Measurements from ENCODE around the gene ADAMTS2.

The ADAMTS2 gene

DNA sequence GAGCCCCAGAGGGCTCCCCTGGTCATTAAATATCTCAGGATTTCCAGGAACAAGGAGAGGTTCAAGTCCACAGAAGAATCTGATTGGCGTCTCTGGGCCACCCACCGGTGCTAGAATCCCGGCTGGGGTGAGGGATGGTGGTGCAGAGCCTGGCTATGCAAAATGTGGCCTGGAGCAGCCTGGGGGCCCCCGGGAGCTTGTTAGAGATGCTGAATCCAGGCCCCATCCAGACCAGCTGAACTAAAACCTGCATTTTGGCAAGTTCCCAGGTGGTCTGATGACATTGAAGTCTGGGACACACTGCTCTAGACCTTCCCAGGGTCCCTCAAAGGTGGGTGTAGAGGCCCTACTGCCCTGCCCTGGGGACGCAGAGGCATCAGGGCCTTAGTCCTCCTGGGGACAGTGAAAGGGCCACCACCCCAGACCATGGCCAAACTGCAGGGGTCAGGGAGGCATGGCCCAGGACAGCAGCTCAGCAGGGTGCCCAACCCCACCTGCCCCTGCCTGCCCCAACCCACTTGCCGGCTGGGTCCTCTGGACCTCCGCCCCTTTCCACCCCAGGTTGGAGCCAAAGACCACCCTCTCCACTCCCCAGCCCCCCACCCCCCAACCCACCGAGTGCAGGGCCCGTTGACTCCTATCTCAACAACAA, 34.7 kb downstream of the ADAMTS2 start:
- no peak for DNase-seq

DNA sequence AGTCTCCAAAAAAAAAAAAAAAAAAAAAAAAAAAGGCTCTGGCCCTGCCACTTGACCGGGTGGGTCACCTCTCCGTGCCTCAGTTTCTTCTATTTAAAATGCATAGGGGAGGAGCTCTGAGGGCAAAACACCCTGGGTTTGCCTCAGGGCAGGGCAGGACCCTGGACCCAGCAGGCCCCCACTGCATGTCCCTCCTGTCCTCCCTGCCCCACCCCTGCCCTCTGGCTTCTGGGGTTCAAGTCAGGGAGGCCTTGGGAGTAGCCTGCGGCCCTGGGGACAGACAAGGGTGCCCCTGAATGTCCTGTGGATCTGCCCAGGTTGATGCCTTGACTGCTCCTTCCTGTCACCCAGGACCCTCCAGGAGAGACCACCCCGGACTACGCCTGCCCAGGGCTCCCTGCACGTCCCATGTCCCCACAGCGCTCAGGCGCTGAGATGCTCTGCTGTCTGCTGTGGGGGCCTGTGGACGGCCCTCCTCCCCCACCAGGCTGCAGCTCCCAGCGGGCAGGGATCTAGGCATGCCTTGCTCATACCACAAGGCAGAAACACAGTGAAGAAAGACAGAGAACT, 35.4 kb downstream of the ADAMTS2 start:
- no peak for DNase-seq

DNA sequence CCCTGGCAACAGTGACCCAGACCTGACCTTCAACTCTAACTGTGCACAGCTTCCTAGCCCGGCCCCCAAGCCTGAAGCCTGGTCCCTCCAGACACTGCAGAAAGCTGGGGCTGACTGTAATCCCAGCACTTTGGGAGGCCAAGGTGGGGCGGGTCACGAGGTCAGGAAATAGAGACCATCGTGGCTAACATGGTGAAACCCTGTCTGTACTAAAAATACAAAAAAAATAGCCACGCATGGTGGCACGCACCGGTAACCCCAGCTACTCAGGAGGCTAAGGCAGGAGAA, 35.9 kb downstream of the ADAMTS2 start:
- no peak for DNase-seq

DNA sequence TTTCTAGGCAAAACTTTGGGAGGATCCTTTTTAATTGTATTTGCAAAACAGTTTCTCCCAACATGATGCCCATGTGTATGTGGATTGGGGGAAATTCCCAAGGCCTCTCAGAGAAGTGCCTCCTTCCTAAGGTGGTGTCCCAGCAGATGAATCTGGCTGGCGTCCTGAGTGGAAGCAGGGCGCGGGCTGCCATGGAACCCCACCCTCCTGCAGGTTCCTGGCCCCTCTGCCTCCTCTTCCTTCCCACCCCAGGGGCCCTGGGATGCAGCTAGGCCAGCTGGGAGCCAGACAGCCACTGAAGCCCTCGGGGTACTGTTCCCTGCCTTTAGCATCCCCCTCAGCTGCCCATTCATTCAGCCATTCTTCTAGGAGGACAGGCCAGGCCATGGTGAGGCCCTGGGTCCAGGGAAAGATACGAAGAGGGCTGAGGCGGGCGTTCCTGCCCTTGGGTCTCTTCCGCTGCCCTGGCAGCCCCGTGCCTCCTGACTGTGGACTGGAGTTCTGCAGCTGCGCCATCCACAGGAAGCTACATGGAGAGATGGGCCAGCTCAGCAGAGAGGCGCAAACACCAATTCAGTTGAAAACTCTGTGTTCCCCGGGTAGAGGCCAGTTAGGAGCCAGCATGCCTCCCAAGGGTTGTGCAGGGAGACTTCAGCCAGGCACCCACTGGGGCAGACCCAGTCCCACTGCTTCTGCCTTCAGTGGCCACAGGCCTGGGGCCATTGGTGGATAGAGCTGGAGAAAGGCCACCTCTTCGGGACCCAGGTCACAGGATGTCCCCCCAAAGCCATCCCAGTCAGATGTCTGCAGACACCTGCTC, 36.5 kb downstream of the ADAMTS2 start:
- DNase-seq: no peak

DNA sequence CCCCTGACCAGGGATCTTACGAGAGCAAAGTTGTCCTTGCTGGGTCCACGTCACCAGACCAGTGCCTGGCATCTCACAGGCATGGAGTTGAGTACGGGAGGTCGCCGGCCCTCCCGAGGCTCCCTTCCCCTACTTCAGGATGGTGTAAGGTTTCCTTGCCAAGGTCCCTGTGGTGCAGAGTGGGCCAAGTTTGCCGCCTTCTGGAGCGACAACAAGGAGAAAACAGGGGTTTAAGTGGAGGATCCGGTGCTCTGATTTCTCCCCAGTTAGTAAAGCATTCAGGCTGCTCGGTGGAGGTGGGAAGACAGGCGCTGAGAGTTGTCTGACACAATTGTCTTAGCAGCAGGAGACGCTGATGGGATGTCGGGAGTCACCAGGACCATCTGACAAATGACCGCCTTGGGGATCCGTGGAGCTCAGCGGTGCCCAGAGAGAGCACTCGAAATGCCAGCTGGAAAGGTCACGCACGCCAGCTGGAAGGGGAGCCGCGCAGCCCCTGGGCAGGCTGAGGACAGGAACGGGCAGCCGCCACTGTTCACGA, 37.3 kb downstream of the ADAMTS2 start:
- no peak for DNase-seq

DNA sequence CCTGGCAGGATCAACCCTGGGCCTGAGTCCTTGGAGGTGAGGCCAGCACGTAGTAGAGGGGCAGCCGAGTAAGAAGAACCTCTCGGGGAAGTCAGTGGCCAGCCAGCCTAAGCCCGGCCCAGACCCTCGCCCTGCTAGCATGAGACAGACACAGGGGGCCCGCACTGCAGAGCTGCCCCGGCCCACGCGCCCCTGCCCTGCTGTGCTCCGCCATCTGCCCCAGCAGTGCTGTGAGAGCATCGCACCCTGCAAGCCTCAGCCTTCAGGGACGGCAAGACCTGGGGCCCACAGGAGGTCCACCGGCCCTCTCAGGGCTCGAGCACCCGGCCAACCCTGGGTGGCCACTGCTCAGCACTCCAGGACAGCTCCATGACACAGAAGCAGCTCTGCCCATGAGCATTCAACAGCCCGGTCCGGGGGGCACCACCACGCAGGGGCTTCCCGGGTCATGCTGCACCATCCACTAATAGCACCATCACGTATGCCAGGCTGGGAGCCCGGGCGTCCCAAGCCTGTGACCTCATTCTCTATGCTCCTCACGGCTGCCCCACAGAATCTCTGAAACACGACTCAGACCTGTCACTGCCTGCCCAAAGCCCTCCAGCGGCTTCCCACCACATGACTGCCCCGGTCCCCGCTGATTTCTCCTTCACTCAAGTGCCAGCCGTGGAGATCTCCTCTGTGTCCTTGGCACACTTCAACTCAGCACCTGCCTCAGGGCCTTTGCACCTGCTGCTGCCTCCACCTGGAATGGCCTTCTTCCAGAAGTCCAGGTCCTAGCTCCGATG, 38.1 kb downstream of the ADAMTS2 start:
- no peak for DNase-seq

DNA sequence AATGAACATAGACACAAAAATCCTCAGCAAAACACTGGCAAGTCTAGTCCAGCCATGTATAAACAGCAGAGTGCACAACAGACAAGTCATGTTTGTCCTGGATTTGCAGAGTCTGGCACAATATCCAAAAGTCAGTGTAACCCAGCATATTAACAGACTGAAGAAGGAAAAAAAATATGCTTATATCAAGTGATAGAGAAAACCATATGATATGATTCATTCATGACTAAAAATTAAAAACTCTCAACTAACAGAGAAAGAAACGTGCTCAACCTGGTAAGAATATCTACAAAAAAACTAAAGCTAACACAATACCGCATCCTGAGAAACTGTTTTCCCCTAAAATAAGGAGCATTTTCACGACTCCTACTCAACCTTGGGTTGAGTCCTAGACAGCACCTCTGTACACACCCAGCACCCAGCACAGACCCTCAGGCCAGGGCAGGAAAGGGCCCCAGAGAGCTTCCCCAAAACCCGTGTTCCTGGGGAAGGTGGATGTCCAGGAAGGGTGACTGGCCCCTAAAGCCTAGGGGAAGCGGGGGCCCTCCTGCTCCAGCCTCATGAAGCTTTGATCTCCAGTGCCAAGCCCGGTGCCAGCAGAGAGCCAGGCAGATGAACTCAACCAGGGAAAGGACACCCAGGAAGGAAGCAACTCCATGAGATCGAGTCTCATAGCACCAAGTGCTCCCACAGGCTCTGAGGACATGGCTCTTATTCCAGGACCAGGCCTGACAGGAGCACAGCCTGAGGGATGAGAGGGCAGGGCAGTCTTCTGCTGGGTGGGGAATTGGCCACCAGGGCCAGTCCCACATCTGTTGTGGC, 38.9 kb downstream of the ADAMTS2 start:
- no peak for DNase-seq

DNA sequence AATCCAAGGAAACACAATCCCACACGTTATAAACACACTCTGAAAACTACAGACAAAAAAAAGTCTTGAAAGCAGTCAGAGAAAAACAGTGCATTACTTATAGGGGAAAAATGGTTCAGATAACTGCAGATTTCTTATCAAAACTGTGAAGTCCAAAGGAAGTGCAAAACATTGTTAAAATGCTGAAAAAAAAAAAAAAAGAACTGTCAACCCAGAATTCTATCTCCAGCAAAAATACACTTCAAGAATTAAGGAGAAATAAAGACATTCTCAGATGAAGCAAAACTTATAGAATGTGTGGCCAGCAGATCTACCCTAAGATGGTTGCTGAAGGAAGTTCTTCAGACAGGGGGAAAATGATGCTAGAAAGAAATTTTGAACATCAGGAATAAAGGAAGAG, 40.4 kb downstream of the ADAMTS2 start:
- no peak for DNase-seq

DNA sequence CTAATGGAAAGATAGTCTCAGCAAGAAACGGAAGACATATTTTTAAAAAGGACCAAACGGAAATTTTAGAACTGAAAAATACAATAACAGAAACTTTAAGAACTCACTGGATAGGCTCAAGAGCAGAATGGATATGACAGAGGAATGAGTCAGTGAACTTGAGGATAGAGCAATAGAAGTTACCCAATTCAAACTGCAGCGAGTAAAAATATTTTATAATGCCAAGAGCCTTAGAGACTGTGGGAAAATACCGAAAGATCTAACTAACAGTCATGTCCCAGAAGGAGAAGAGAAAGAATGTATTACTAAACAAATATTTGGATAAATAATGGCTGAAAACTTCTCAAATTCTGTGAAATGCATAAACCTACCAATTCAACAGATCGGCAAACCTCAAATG, 40.8 kb downstream of the ADAMTS2 start:
- no peak for DNase-seq

DNA sequence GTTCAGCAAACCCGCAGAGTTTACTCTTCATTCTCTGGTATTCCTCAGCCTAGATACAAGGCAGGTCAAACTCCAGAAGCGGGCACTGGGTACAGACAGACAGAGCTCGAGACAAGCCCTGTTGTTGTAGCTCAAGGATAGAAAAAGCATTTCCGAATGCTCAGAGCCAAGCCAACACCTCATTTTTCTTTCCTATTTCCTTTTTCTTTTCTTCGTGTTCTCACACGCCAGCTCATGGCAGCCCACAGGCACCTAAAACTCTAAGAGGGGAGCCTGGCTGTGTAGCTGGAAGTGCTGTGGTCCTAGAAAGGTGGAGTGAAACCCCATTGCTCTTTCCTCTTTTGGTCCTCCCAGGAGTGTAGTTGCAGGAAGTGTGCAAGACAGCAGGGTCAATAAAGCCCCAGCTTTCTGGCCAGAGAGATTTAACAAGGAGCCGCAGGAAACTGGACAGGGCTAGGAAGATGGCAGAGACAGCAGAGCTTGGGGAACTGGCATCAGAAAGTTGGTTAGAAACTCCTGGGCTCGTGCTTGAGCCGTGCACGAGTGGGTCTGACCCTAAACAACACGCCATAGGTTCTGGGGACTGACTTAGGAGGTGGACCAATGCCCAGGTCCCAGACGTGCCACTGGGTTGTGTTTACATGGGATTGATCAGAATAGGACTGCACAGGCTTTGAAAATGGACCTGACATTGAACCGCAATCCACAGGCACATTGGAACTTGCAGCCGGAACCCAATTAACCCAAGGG, 41.6 kb downstream of the ADAMTS2 start:
- no peak for DNase-seq

DNA sequence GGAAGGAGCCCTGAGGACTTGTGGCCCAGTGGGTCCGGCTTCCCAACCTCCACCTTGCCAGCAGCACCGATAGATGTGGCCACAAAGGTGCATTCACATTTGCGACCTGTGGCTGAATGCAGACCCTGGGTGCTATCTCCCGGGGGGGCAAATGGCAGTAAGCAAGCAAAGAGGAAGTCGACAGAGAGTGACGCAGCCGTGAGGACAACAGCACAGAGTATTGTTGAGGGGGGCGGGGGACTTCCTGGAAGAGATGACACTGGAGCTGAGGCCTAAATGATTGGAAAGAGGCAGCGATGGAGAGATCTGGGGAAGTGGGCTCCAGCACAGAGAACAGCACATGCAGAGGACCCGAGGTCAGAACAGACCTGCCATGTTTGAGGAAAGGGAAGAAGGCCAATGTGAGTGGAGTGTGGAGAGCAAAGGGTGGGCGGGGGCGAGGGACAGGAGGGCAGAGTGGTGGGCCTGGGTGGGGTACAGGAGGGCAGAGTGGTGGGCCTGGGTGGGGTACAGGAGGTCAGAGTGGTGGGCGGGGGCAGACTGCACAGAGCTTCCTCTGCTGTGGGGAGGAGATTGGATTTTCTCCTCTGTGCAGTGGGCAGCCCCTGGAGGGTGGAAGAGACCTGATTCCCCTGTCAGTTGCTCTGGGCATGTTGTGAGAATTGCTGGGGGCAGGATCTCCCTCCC, 42.6 kb downstream of the ADAMTS2 start:
- no peak for DNase-seq

DNA sequence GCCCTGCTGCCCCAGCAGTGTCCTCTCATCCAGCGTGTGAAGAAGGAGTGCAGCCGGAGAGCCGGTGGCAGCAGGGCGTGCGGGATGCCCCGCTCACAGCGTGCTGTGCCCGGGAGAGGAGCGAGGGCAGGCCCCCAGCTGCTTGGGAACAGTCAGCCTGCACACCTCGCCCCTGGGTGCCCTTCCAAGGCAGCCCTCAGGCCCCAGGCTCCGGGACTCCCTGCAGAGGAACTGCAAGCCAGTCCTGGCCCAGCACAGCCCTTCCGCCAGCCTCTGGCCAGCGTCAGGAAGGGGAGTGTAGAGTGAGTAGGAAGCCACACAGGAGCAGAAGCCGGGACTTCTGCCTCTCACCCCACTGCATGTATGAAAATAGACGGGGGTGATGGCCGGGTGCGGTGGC, 43.5 kb downstream of the ADAMTS2 start:
- DNase-seq: no peak

DNA sequence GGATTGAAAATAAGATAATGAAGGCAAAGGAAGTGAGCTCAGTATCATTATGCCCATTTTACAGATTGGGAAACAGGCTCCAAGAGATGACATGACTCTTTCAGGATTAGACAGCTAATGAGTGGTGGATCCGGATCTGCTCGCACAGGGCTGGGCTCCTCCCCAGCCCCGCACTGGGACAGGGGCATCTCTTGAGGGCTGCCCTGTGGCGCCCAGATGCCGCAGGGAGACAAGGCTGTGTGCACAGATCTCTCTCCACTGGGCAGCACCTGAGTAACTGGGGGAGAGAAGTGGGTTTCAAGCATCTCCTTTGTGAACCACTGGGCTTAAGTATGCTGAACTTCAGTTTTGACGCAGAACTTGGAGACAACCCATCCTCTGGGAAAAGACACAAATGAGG, 43.9 kb downstream of the ADAMTS2 start:
- no peak for DNase-seq

DNA sequence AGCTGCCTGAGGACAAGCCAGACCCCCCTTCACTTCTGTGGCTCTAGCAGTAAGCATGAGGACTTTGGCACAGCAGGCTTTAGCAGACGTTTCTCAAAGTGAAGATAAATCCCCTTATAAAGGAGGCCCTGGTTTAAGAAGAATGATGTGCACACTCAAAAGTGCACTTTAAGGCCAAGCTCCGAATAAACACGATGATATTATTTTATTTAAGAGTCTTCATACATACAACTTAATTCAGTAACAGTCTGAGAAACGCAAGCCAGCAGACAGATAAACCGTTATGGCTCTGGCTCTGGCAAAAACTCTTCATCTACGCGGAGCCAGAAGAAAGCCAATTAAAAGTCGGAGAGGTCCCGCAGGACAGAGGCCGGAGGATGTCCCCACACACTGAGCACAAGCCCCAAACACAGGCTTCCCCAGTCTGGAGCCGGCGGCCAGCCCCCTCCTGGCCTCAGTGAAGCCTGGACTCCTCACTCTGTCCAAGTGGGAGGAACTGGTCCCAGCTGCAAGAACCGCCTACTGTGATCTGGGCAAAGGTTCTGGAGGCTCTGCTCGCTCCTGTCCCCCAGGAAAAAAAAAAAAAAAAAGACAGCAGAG, 44.6 kb downstream of the ADAMTS2 start:
- no peak for DNase-seq

DNA sequence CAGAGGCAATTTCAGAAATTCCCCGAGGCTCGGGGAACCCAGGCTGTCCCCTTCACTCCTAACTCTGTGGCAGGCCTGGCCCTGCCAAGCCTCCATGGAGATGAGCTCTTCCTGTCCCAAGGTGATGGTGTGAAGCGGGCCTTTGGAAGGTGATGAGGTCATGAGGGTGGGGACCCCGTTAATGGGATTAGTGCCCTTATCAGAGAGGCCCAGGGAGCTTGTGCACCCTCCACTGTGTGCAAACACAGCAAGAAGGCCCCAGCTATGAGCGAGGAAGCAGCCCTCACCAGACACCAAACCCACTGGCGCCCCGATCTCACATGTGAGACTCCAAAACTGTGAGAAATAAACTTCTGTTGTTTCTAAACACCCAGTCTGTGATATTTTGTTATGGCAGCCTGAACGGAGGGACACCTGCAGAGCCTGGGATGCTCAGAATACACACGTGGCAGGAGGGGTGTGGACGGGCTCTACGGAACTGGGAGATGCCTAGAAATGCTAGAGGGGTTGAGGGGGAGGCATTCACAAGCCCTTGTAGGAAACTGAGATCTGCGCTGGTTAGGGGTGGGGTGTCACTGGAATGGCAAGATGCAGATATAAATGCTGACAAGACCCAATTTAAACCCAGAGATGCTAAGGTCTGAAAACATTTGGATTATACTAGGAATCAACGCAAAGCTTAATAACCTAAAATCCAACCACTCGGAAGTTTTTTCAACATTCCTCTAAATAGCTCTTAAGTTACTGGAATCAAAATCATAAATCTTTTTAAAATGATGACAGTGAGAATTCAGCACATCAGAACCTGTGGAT, 46.9 kb downstream of the ADAMTS2 start:
- no peak for DNase-seq

DNA sequence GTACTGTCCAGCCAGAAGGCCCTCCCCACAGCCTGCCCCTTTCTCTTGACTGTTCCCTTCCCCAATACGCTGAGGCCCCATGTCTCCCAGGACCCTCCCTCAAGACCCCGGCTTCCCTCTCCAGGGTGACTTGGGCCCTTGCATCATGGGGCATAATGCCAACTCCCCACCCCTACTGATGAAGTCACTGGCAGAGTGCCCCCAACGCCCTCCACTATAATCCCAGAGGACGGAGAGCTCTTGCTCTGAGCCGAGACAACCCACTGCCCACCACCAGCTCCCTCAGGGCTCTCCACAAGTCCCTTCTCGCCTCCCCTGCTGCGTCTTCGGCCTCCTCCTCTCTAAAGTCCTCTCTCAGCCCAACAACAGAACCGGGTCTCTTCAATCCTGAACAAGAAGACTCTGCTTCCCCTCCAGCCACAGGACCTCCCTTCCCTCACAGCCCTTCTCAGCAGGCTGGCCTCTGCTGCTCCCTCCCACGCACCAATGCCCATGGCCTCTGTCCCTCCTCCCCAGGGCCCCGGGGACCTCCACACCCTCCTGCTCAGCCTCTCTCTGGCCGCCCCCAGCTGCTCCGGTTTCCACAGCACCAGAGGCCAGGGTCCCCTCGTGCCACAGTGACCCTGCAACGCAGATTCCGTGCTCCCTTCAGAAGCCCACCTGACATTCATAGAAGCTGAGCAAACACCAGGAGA, 47.6 kb downstream of the ADAMTS2 start:
- DNase-seq: no peak

DNA sequence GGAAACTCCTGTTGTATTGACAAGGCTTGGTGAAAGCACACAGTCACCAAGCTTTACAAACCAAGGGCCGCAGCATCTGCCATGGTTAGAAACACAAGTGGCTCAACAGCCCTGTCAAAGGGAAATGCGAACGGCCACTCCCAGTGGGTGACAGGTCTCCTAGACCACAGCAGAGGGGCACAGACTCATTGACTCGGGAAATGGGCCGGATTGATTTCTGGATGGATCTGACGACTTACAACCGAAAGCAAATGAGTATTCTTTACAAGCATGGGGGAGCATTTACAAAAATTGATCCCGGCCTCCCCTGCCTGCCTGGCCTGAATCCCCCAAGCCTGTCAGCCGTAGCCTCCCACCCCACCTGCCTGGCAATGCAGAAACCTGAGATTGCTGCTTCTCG, 48.2 kb downstream of the ADAMTS2 start:
- no peak for DNase-seq

DNA sequence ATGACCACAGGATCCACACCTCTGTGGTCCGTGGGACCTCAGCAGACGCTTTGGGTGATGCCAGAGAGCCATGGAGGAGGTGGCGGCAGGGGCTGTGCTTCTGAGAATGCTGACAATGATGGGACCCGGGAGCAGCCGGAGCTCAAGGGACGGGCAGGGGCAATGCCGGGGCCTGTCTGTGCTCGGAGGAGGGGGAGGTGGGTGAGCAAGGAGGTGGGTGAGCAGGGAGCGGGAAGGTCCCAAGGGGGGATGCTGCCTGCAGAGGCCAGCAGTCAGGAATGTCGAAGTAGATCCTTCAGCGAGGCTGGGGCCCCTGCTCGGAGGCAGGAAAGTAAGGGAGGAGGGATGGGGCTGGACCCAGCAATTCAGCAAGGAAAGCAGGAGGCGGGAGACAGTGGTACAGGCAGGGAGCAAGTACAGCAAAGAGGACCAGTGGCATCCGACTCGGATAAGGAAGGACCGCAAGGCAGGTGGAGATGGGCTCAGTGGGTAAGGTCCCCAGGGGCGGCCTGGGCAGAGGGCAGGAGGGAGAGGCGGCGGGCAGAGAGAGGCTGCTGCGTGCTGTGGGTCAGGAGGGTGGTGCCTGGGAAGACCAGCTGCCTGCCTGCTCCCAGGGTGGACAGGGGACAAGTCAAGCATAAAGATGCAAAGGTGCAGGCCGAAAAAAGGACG, 49.0 kb downstream of the ADAMTS2 start:
- DNase-seq: no peak

DNA sequence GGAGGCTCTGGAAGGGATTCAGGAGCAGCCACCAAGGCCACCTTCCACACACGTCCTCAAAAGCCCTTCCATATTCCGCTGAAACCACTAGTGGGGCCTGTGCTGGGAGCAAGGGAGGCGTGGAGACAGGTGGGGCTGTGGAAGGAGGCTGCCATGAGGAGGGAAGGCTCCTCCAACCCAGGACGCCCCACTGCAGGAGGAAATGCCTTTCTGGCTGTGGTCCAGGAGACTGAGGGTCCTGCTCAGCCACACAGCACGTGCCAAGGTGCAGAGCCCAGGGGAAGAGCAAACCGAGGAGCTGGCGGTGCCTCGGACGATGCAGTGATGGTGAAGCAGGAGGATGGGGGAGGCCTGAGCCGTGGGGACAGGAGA, 49.5 kb downstream of the ADAMTS2 start:
- no peak for DNase-seq

Measured in islet precursor cell (in vitro differentiated cells).